Superior temporal gyrus (tissue), 1 donor: ENCODE measurements around the gene NBL1.

Experiments
- DNase-seq: peaks from one replicate; pipeline ENCODE4 v3.0.0-alpha.2; 2016; ENCODE audit errors: extremely low spot score

The NBL1 gene

DNA sequence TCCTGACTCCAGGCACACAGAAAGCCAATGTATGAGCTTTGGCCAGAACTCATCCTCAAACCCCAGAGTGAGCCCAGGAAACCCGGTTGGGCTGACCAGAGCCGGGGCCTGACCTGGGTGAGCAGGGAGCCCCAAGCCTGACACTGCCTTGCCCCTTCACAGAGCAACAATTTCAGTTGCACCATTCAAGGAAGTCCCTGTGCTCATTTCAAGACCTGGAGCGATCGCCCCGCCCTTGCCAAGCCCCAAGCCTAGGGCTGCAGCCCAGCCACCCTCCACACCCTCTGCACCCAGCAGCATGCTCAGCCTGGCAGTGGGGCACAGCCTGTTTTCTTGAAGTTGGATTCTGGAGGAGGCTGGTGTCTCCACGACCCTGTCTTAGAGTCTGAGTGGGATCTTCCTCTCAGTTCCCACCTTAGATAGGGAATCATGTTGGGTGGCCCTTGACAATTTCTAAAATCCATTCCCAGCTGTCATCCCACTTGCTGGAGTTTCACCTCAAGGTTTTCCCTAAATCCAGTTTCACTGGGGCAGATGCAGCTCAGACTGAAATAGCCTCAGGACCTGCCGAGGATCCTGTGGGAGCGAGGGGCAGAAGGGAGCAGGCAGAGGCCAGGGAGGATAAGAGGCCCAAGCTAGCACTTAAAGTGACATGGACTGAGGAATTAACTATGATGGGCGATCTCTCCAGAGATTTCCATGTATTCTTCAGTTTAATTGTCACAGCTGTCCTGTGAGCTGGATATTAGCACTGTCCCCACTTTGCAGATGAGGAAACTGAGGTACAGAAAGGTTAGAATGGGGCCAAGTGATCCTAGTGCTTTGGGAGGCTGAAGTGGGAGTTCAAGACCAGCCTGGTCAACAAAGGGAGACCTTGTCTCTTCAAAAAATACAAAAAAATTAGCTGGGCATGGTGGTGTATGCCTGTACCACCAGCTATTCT, 2.5 kb downstream of the NBL1 start:
- no peak for DNase-seq

DNA sequence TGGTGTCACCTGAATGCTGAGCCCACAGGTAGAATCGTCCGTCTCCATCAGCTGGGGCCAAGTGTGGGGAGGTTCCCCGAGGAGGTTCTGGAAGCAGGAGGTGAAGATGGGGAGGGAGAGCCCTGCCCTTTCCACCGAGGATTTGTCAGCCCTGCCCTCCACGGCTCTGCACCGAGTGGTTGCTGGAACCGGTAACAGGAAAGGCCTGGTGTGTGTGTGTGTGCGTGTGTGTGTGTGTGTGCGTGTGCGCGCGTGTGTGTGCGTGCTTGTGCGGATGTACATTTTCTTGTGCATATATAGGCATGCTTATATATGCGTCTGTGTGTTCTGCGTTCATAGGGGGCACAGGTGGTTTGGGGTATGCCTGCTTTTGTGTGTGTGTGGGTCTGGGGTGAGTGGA, 3.5 kb downstream of the NBL1 start:
- no peak for DNase-seq

GRCh38 chr1:19648239-19648638, 4.1 kb downstream of the NBL1 start:
- no peak for DNase-seq

DNA sequence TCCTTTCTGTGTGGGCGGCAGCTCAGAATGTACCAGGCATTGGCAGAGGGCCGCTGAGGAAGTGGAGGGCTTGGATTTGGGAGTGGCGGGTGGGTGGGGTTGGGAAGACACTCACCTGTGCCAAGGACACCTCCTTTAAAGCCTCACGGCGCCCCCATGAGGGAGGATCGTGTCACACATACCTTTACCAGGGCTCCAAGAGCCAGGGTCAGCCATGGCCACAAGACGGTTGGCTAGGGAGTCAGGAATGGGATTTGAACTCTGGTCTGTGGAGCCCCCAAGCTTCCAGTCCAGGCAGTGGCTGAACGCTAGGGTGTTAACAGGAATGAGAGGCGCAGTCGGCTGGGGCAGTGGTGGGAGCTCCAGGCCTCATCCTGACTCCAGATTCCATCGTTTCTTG, 4.6 kb downstream of the NBL1 start:
- DNase-seq = no peak

- DNase-seq = no peak
These were observed 6.5 kb downstream of the NBL1 start for GRCh38 chr1:19650416-19651140.

DNA sequence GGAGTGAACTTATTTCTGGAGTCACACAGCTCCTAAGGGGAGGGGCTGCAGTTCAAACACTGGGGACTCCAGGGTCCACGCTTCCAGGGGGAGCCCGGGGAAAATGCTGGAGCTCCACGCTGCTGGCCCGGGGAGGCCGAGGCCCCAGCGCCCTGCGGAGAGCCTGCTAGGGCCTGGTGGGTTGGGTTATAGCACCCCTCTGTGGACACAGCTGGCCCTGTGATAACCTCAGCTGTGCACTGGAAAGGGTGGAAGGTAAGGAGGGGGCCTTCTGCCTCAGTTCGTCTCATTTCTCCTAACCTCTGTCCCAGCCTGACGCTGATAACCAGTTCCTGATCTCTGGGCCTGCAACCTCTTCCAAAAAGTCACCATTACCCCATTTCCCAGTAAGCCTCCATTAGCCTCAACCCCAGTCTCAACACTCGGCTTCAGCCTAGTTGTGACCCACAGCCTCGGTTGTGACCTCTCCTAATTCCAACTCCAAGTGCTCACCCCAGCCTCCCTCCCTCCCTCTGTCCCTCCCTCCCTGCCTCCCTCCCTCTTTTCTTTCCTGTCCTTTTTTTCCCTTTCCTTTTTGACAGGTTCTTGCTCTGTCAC, 7.1 kb downstream of the NBL1 start:
- peak; percentile 63 for DNase-seq

- DNase-seq = no peak
These were observed 10.3 kb downstream of the NBL1 start for GRCh38 chr1:19654386-19654785.

DNA sequence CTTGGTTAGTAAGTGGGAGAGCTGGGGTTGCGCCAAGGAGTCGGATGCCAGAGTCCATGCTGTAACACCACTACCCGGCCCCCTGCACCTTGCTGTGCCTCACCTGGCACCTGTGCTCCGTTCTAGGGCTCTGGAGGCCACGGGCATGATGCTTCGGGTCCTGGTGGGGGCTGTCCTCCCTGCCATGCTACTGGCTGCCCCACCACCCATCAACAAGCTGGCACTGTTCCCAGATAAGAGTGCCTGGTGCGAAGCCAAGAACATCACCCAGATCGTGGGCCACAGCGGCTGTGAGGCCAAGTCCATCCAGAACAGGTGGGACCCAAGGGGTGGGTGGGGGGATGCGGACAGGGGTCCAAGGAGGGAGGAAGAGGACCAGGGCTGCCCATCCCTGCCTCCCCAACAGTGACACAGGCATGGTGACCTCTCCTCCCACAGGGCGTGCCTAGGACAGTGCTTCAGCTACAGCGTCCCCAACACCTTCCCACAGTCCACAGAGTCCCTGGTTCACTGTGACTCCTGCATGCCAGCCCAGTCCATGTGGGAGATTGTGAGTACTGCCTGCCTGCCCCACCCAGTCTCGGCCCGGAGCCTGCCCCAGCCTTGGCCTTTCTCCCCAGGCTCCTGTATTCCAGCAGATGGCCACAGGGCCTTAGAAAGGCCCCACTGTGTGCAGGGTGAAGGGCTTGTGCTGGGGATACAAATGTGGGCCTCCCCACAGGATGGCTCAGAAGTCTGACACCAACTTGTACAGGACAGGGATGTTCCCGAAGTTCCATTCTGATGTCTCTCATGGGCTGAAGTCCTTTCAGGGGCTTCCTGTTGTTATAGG, 11.0 kb downstream of the NBL1 start:
- no peak for DNase-seq

GRCh38 chr1:19655718-19656080, 11.6 kb downstream of the NBL1 start:
- DNase-seq = no peak

DNA sequence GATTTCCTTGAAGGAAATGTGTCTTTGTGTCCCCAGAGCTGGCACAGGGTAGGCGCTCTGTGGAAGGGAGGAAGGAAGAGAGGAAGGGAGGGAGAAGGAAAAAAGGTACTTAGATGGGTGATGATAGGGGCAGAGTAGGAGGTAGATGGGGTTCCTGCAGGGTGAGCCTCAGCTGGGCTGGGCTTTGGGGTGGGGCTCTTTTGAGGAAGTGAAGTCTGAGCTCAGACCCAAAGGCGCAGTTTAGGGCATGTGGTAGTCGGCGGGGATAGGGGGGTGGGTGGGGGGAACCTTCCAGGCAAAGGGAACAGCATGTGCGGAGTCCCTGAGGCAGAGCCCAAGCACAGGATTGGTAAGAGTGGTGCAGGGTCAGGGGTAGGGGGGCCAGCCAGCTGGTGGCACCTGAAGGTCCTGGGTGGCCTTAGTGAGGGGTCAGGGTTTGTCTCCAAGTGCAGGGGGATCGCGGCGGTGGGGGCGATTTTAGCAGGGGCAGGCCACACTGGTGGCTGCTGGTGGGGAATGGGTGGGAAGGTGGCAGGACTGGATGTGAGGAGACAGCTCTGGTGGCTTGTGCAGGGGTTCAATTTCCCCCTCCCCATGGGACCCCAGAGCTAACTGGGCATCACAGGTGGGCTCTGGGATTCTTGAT, 12.1 kb downstream of the NBL1 start:
- DNase-seq = no peak

DNA sequence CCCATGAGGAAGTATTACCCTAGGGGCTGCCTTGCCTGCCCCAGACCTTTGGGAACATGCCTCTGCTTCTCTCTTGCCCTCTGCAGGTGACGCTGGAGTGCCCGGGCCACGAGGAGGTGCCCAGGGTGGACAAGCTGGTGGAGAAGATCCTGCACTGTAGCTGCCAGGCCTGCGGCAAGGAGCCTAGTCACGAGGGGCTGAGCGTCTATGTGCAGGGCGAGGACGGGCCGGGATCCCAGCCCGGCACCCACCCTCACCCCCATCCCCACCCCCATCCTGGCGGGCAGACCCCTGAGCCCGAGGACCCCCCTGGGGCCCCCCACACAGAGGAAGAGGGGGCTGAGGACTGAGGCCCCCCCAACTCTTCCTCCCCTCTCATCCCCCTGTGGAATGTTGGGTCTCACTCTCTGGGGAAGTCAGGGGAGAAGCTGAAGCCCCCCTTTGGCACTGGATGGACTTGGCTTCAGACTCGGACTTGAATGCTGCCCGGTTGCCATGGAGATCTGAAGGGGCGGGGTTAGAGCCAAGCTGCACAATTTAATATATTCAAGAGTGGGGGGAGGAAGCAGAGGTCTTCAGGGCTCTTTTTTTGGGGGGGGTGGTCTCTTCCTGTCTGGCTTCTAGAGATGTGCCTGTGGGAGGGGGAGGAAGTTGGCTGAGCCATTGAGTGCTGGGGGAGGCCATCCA, 12.8 kb downstream of the NBL1 start:
- no peak for DNase-seq

DNA sequence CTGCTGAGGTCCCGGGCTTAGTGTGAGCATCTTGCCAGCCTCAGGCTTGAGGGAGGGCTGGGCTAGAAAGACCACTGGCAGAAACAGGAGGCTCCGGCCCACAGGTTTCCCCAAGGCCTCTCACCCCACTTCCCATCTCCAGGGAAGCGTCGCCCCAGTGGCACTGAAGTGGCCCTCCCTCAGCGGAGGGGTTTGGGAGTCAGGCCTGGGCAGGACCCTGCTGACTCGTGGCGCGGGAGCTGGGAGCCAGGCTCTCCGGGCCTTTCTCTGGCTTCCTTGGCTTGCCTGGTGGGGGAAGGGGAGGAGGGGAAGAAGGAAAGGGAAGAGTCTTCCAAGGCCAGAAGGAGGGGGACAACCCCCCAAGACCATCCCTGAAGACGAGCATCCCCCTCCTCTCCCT, 13.4 kb downstream of the NBL1 start:
- DNase-seq = no peak

DNA sequence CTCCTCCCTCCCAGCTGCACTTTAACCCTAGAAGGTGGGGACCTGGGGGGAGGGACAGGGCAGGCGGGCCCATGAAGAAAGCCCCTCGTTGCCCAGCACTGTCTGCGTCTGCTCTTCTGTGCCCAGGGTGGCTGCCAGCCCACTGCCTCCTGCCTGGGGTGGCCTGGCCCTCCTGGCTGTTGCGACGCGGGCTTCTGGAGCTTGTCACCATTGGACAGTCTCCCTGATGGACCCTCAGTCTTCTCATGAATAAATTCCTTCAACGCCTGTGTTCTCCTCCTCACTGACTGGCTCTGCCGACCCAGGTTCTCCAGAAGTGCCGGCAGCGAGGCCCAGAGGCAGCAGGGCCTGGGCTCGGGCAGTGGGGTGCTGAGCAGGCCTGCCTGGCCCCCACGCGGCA, 14.1 kb downstream of the NBL1 start:
- DNase-seq = no peak

GRCh38 chr1:19661721-19662228, 17.7 kb downstream of the NBL1 start:
- DNase-seq = peak; percentile 83

- DNase-seq = no peak
These were observed 18.2 kb downstream of the NBL1 start for GRCh38 chr1:19662313-19662712.

GRCh38 chr1:19664453-19665185, 20.5 kb downstream of the NBL1 start, which contains the start of gene HTR6:
Gene HTR6, plus strand, starts transcription at chr1:19664875. Its CDS starts 879 bp downstream, at chr1:19665754.
- no peak for DNase-seq

DNA sequence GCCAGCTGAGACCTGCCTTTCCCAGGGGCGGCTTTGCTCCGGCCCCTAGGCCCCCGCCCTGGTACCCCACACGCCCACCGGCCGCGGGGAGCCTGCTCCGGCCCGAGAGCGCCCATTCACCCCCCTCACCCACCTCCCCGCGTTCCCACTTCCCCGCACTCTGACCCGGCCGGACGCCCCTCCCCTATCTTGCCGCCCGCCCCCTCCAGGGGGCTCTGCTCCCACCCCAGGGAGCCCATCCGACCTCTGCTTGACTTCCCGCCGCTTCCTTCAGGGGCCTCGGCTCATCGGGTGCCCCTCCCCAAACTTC, 21.0 kb downstream of the NBL1 start:
- no peak for DNase-seq

- no peak for DNase-seq
These were observed 21.7 kb downstream of the NBL1 start for GRCh38 chr1:19665496-19666465.

DNA sequence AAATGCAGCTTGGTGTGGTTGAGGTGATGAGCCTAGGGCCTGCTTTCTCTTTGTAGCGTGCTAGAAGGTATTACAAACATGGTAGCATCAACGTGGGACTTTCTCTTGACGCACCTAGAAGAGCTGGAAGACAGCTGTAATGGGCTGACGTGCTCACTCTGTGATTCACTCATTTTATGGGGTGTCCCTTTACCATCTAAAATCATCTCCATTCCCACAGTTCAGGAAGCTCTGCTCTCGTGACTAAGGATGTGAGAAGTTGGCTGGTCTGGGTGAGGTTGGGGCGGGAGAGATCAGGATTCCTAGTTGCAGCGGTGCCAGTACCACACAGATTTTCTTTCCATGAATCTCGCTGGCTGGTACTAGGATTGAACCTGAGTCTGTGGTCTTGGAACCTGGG, 24.8 kb downstream of the NBL1 start:
- no peak for DNase-seq
